GDM1 (cell line): ENCODE data around the gene CERK.

Experiments used
- DNase-seq: peaks from one replicate; lab custom pipeline; 2025; lab: John Stamatoyannopoulos, UW

The CERK gene

DNA sequence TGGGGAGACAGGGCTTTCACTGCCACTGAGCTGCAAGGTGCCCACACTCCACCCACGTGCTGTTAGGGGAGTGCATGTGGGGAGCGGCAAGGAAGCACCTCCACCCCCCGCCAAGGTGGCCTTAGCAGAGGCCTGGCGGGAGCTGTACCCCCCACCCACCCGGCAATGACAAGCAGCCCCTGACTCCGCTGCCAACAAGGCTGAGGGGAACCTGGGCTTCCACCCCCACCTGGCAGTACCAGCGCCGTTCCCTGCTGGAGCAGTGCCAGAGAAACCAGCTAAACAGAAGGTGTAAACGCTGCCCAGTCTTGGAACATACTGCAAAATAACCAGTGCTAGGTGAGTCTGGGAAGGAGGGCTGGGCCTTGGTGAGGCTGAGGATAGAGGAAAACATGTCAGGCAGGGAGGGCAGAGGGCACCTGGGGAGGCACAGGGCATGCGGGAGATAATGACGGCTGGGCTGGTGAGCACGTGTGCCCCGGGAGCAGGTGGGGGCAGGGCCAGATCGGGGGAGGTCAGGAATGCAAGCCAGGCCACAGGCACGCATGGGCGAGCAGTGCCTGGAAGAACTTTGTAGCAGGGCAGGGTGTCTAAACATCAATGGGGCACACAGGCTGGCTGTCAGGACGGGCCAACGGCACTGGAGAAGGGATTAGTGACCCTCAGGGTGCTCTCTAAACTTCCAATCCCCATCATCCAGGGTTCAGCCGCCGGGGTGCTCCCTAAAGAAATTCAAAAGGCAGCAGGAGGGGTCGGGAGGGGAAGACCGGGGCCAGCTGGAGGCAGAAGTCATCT lies 6.6 kb downstream of the CERK start:
- no peak for DNase-seq

DNA sequence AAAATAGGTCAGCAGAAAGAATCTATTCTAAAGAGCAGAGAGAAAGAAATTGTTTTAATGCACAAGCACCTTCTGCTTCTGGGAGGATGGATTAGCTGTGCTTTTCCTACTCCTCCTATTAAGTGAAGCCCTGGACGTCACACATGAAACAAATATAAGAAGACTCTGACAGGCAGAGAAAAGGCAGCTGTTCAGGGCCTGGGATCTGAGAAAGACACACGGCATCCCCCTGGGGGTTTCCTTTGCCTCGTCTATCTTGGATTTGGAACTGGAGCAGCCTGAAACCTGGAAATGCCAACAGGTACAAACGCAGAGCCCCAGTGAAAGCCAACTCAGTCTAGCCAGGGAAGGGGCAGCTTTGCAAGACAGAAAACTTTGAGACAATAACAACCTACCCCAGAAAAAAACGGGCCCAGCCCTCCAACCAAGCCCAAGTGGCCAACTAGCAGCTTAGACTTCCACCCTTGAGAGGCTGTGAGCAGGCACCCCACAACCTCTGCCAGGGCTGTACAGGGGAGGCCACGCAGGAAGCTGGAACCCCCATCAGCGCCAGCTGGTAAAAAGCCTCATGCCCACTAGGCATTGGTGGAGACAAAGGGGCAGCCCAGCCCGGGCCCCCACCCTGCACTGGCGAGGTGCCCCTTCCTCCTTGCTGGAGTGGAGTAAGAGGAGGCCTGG lies 7.3 kb downstream of the CERK start:
- DNase-seq: no peak

DNA sequence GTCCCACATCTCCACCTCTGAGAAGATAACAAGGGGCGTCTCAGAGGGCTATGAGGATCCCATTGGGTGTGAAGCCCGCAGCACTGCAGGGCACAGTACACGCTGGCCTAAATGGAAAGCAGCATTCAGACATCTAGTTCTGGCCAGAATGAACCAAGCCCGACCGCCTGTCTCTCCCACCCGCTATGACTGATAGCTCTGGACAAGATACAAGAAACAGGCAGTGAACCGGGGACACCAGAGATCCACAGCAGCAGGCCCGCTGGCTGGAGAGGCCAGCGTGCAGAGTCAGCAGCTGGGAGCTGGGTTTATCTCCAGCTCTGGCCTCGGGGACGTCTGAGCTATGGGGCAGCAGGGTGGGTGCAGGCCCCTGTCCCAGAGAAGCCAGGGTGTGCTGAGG lies 9.6 kb downstream of the CERK start:
- no peak for DNase-seq

DNA sequence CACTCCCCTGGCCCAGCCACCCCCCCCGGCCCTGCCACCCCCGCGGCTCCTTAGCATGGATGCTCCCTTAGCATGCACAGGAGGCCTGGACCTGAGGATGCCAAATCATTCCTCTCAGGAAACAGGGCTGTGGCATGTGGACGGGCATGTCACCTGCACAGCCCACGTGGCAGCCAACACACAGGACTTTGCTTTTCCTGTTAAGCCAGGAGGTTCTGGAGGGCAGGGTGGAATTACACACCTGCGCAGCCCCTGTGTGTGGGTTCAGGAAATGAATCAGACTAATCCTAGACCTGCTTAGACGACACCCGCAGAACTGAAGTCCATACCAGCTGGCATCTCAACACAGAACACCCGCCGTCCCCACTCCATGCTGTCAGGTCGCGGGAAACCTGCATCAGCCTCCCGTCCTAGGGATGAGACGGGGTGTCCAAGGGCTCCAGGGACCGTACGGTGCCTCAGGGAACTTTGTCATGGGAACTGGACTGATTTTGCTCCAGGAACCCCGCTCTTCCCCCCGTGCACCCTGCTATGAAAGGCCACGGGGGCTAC lies 10.2 kb downstream of the CERK start:
- DNase-seq: no peak

DNA sequence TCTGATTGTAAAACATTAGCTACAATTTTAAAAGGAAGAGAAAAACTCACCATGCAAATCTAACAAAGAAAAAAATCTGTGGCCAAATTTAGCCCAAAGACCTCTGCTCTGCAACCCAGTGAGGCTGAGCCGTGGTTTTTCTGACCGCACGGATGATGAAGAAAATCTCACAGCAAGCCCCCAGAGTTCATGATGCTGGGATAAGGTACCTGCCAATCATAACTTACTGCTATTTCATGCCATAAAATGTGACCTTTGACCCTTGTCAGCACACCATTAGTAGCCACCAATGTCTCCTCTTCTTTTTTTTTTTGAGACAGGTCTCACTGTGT lies 11.1 kb downstream of the CERK start:
- DNase-seq: no peak

DNA sequence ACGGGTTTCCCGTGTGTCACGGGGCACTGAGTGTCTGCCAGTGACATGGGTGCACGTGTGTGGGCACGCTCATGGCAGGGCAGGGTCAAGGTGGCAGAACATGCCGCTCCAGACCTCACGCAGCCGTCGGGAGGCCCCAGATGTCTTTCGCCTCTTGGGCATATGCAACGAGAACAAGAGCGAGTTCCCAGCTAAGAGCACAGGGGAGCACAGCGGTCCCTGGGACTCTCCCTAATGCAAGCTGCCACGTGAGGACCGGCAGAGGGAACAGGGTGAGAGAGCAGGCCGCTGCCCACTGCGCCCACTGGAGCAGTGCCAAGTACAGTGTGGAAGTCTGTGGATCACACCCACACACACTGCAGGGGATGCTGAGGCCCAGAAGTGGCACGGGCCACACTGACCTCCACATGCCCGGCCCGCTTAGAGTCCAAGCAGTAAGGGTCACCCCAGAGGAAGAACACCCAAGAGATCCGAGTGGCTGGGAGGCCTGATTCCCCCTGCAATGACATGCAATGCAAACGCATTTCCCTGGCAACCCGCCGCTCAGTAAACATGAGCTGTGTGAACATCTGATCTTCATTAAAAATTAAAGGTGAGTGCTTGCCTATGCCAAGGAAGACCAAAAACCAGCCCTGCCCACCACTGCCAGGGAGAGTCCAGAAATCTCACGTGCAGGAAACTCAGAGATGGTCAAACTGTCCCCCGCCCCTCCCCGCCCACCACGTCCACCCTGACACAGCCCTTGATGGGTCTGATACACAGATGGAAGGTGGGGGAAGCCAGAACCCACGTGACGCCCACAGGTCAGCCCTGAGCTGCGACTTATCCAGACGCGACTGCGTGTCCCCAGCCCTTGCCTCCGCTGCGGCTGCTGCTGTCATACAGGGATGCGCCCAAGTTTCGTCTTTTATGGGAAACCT lies 11.7 kb downstream of the CERK start:
- no peak for DNase-seq

DNA sequence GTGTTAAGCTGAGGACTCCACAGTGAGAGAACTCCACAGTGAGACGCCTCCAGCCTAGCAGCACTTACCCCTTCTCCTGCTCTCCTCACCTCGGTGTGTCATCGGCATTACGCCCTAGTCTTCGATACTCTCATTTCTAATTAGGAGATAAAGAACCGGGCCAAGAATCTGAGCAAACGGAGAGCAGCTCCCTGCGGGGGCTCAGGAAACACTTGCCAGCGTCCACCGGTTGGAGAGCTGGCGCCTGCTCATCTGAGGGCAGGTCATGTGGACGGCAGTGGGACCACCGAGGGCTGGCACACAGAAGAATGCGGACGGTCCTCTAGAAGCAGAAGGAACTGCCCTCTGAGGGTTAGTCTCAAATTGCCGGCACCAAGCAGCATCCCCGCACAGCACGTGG lies 13.0 kb downstream of the CERK start:
- no peak for DNase-seq

DNA sequence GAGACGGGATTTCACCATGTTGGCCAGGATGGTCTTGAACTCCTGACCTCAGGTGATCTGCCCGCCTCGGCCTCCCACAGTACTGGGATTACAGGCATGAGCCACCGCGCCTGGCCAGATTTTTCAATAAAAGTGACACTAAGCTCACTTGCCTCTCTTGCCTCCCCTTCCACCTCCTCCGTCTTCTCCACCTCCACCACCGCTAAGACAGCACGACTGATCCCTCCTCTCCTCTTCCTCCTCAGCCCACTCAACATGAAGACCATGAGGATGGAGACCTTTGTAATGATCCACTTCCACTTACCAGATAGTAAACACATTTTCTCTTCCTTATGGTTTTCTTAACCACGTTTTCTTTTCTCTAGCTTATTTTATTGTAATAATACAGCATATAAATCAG lies 14.2 kb downstream of the CERK start:
- no peak for DNase-seq

DNA sequence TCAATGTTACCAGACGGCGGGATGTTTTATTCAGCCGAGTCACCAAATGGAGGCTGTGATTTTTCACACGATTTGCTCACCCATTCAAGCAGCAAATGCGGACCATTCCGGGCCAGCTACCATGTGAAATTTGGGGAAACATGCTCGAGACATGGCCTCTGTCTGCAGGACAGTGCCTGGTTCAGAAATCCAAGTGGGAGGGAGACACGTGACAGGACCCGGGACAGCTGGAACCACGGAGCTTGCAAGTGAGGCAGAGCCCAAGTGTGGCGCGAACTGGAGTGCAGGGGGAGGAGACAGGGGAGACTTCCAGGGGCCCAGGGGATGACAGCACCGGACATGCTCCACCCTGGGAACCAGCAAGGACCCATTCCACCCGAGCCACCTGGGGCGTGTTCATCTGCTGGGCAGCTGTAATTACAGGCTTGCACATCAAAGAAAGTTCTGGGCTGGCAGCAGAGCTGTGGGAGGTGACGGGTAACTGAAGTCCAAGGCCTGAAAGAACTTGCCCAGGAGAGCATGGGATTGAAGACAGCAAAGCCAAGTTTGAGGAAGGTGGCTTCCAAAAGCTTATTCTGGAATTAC lies 16.5 kb downstream of the CERK start:
- DNase-seq: no peak

DNA sequence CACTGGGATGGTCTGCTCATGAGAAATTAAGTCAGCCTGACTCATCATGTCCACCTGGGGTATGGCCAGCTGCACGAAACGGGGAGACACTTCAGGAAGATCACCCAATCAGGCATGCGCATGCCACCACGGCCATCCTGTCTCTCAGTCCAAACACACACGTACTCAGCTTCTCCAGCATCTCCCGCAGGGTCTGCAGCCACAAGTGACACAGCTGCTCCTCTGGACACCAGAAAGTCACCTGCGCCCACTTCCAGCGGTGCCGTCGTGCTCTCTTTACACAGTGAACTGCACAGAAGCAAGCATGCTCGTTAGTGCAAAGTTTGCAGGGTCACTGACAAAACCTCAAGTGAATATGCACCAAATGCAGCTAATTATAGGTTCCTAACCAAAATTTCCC lies 18.1 kb downstream of the CERK start:
- no peak for DNase-seq

DNA sequence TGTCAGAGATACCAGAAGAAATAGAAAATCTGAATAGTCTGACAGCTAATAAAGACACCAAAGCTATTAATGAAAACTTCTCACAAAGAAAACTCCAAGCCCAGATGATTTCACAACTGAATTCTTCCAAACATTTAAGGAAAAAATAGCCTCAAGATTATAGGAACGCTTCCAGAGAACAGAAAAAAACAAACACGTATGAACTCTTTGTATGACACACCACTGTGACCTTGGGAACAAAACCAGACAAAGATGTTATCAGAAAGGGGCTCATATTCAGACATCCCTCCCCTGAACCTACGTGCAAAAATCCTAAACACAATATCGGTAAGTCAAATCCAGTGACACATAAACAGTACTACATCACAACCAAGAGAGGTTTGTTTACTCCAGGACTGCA lies 23.5 kb downstream of the CERK start:
- DNase-seq: no peak

DNA sequence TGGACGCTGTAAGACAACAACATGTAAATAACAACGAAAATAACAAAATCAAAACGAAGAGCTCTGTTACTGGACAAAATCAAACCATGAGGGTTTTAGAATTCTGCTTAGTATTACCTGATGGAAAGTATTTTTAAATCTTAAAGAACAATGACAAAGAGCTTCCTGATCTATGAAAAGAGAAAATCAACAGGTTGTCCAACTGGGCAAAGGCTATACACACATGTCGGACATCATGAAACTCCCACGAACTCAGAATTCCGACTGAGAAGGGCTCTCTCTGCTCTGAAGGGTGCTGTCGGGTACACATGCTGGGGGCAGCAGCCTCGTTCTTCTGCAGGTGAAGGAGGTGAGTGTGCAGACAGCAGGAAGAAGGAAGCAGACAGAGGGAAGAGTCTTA lies 25.8 kb downstream of the CERK start:
- no peak for DNase-seq

DNA sequence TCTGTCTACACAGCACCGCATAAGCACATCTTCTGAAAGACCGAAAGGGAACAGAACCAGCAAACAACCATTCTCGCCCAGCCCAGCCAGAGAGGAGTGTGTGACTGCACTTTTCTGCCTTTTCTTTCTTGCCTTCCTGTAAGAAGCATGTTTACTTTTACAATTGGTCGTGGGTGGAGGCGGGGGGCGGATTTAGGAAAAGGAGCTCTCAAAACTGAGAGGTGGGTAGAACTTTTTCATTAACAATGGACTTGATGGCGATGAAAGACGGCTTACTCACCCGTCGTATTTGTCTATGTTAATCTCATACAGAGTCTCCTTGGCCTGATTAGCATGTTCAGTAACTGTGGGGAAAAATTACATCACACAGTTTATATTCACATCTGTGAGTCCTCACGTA lies 27.2 kb downstream of the CERK start:
- DNase-seq: no peak

DNA sequence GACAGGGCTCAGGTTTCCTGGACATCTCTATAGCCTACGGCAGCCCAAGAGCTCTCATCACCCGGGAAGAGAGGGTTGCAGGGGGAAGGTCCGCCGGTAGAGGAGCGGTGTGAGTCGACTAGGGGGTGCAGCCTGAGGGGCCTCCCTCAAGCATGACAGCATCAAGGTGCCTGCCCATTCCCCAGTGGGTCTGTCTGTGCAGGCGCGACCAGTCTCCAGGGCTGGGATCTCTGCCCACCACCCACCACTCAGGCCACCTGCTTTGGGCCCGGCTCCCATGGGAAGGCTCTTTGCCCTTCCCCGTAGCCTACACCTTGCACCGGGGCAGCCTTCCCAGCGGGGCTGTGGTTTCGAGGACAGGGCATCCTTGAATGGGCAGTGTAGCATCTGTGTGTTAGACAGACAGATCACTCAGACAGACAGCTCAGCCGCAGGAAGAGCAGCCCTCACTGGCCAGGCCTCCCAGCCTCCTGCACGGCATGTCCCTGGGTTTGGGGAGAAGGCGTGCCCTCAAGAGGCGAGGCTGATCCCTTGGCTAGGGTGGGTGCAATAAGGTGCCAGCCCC lies 29.2 kb downstream of the CERK start:
- no peak for DNase-seq

DNA sequence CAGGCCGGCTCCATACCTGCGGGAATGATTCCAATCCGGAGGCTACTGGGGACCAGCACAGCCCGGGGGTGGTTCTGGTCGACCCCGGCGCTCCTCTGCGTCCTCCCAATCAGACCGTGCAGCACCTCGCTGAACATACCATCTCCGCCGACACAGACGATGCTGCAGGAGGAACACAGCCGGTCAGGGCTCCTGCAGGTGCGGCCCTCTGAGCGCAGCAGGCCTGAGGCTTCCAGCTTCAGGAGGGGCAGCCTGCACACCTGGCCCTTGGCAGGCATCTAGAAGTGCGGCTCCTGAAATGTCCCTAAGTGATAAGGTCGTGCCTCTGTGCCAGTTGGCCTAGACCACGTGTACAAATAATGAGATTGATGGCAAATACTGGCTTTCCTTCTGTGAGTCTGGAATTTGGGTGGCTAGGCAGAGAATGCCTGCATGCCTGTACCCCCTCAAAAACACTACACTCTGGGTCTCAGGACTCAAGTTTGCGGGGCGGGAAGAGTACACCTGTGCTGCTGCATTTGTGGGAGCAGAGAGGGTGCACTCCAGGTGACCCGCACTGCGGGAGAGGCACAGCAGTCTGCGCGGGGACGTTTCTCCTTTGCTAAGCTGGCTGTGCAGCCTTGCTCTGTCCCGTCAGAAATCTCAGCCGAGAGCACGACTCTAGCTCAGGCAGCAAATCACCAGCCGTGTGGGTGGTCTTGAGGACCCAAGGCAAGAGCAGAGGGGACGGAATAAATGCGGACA lies 30.1 kb downstream of the CERK start:
- DNase-seq: no peak

DNA sequence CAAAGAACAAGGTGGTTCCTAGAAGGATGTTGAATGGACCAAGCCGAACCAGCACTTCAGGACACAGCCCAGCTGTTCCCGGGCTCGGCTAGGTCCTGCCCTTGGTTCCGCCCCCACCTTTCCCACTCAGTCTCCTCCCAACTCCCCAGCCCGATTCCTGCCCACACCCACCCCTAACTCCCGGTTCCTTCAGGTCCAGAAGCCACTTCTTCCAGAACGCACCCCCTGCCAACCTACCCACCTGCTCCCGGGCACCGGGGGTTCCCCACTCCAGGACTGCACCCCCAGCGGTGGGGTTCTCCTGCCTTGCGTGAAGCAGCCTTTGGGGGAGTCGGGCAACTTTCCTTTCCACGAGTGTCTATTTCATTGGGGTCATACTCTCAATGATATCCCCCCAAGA lies 30.7 kb downstream of the CERK start:
- no peak for DNase-seq

DNA sequence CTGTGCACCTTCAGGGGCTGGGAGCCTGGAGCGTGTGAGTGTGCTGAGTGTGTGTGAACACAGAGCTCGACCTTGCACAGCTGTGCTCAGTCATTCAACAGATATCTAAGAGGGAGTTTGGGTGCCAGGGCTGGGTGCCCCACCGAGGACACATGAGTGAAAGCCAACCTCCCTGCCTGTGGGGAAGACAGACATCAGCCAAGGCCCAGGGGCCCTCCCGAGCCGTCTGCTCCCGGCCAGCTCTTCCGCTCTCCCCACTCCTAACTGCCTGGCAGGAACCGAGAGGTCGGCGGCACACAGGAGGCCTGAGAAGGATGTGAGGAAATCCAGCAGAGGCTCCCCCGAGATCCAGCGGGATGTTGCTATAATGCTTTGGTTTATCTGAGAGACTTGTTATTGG lies 32.0 kb downstream of the CERK start:
- no peak for DNase-seq

DNA sequence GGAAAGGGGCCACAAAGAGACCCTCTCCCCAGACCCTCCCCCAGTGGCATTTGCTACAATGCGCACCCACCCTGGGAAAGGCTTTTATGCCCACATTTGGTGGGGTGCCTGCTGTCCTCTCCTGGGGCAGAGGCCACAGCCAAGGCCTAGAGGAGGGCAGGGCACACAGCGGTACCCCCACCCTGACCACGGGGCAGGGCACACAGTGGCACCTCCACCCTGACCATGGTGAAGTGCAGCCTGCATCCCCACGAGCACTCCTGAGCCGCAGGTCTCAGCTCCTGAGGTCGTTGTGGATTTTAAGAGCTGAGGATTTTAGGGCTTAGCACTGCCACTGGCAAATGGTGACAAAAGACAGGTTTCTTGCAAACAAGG lies 34.1 kb downstream of the CERK start:
- no peak for DNase-seq

DNA sequence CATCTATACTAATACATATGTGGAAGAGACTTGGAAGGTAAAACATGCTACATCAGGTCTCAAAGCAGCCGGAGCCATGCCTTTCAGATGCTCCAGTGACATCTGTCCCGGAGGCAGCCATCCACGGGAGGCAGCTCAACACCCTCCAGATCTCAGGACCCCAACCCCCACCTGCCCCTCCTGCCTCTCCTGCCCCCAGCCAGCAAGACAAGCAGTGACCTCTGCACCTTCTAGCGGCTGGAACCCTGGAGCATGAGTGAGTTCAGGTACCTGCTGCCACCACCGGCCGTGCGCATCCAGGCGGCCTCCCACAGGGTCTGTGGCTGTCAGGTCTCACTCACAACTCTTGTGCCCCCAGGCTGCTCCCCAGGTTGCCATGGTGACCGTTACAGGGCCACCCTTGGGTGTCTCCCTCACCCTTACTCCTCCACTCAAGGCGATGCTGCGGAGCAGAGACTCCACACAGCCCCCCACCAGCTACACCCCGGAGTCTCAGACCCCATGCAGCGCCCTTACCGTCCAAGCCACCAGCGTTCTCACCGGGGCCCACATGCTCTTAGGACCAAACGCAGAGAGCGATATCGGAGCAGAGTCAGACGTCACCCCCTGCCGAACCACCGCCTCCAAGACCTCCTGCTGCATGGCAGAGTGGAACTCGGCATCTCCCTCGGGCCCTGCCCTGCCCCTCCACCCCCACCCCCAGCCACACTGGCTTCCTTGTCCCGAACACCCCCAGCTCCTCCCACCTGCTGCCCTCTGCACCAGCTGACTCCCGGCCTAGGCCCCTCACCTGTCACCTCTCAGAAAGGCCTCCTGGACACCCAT lies 34.7 kb downstream of the CERK start:
- no peak for DNase-seq

DNA sequence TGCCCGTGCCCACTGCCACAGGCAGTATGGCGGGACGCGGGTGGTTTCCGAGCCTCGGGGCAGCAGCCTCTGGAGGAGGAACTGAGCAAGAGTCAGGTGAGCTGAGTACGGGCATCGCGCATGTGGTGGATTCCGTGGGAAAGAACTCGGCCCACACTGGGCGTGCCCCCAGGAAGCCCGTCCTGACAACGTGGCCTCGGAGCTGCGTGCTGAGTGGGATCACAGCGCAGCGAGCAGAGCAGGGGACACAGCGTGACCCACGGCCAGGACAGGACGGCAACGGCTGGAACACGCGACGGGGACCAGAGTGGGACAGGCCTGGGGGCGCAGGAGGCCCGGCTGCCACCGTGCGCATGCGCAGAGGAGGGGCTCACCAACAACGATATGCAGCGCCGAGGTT lies 36.8 kb downstream of the CERK start:
- DNase-seq: no peak
